Gastroesophageal sphincter (tissue), 4 donors: ENCODE results near the gene MUC6. TPM values are rescaled to one million over a fixed set of nuclear protein-coding genes. Genes with fewer than 3 reads are reported as not detected.

Experiments used
- ATAC-seq: fragments of 150-250 bp; one replicate; pipeline ENCODE4 v1.9.1; 2016; ENCODE audit warnings: mild to moderate bottlenecking, moderate library complexity
- H3K27ac ChIP-seq, 4 donors: fragments of 200-600 bp; sonication (generic) in 3 of 4; 1 replicate in 3 of 4; 2 replicates in 1 of 4; pipeline ENCODE4 v1.5.1; 2016 to 2019
- H3K27me3 ChIP-seq: fragments of 200-600 bp; sonication (generic); one replicate; pipeline ENCODE4 v1.5.1; 2019
- H3K36me3 ChIP-seq, 2 donors: fragments of 200-600 bp; sonication (generic); one replicate each; pipeline ENCODE4 v1.5.1; 2019; ENCODE audit warnings: control low read depth in 1 of 2
- H3K4me1 ChIP-seq, 3 donors: fragments of 200-600 bp; sonication (generic); 1 replicate in 2 of 3; 2 replicates in 1 of 3; pipeline ENCODE4 v1.5.1; 2016 to 2019; ENCODE audit warnings: control low read depth in 2 of 3
- H3K4me3 ChIP-seq, 2 donors: fragments of 200-600 bp; sonication (generic); one replicate each; pipeline ENCODE4 v1.5.1; 2019; ENCODE audit warnings: mild to moderate bottlenecking in 1 of 2, moderate library complexity in 1 of 2
- H3K9me3 ChIP-seq, 3 donors: fragments of 200-600 bp; sonication (generic); one replicate each; pipeline ENCODE4 v1.5.1; 2017 to 2019; ENCODE audit warnings: control low read depth in 2 of 3
- CTCF ChIP-seq, 4 experiments: fragments of 200-600 bp in 2 of 4; fragments of 450-650 bp in 2 of 4; sonication (generic) in 1 of 4; IDR thresholded peaks; one replicate each; pipeline ENCODE4 v1.5.1; 2017 to 2019; ENCODE audit warnings: antibody characterized with exemption in 4 of 4, mild to moderate bottlenecking in 2 of 4, moderate library complexity in 2 of 4
- EP300 ChIP-seq: sonication (generic); formaldehyde crosslinking; IDR thresholded peaks from one replicate; pipeline ENCODE4 v1.6.1; 2017; ENCODE audit warnings: antibody characterized with exemption, mild to moderate bottlenecking
- POLR2A ChIP-seq, 2 donors: fragments of 450-650 bp; IDR thresholded peaks; one replicate each; pipeline ENCODE4 v1.6.1; 2017; ENCODE audit warnings: antibody characterized with exemption in 2 of 2, mild to moderate bottlenecking in 2 of 2, moderate library complexity in 1 of 2
- POLR2AphosphoS5 ChIP-seq: sonication (generic); formaldehyde crosslinking; IDR thresholded peaks from one replicate; pipeline ENCODE4 v1.6.1; 2017; ENCODE audit warnings: antibody characterized with exemption
- WGBS, 2 donors: methylation state at CpG; one replicate each; pipeline ENCODE4 v1.1.5; 2018; ENCODE audit warnings: low coverage in 1 of 2; 5-methylcytosine and 5-hydroxymethylcytosine counted together
- total RNA-seq, 4 donors: library from RNA; depleted of rRNA; stranded (reverse); fragments of >200 nt; gene quantifications; one replicate each; pipeline ENCODE4 v1.1.0, GENCODE V29; 2016

Gene MUC6
- total RNA-seq, 4 donors from 2014 or later: 0.77 TPM; not detected in 3

DNA sequence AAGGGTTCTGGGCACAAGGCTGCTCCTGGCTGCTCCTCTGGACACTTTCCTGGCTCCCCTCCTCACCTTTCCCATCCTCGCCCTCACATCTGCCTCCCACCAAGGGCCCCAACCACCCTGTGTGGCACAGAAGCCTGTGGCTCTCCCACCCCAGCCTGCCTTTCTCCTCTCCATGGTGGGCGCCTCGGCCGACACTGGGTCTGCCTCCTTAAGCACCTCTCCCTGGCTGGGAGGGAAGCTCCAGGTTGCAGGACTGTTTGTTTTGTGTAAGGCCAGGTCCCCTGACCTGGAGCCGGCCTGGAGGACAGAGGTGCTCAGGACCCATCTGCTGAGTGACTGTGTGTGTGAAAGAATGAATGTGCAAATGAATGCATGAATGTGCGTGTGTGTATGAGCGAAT lies 14.1 kb downstream of the MUC6 start:
- Histone ChIP-seq H3K27me3 (no peaks in the 10 kb centered on the region), H3K9me3 (no peaks in the 10 kb centered on the region), H3K36me3 (peaks cover 0 to 8% of the 10 kb centered on the region in 2 donors), H3K4me3 (no peak overlapping the region), H3K4me1 (no peaks in the 10 kb centered on the region), H3K27ac (no peak overlapping the region)
- TF ChIP-seq EP300 (no peak), POLR2A (IDR thresholded peaks at IDR 0.05) (no peak), CTCF (IDR thresholded peaks at IDR 0.05) (no peak), POLR2AphosphoS5 (no peak)
- 83% methylated on average over 4 of the region's 7 CpGs; no CpG with 5 or more reads in 1 of the 2 donors for WGBS, 2 donors
- ATAC-seq: no peak

- H3K4me1 ChIP-seq: no peaks in the 10 kb centered on the region
- TF ChIP-seq POLR2AphosphoS5 (no peak), CTCF (IDR thresholded peaks at IDR 0.05) (no peak), EP300 (no peak), POLR2A (IDR thresholded peaks at IDR 0.05) (no peak)
- WGBS, 2 donors: 100% methylated on average over 2 of the region's 19 CpGs; no CpG with 5 or more reads in 1 of the 2 donors
- no peak overlapping the region for H3K4me3 ChIP-seq
- H3K27me3 ChIP-seq: no peaks in the 10 kb centered on the region
- H3K9me3 ChIP-seq: no peaks in the 10 kb centered on the region
- peaks cover 0 to 8% of the 10 kb centered on the region in 2 donors for H3K36me3 ChIP-seq
- no peak overlapping the region for H3K27ac ChIP-seq
- no peak for ATAC-seq
Measured at GRCh38 chr11:1020211-1020905, 16.2 kb downstream of the MUC6 start.

DNA sequence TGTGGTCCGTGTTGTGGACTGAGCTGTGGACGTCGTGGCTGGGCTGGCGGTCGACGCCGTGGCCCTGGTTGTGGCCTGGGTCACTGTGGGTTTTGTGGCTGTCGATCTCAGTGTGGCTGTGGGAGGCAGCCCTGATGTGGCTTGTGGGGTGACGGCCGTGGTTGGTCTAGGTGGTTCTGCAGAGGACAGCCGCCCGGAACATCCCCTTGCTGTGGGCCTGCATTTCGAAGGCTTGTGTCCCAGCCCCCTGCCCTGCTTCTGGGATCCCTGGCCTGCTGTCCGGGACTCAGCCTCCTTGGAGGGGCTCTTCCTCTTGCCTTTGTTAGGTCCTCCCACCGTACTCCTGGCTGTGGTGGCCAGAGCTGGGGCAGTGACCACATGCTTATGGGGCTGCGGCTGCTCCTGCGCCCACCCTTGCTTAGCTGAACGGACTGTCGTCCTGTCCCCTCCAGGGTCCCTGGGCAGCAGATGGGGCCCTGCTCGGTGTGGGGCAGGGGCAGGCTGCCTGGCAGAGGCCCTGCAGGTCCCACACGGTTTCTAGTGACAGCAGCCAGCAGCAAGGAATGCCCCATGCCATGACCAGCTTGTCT lies 17.1 kb downstream of the MUC6 start:
- whole genome bisulfite sequencing, 2 donors: 80% methylated on average over 1 of the region's 21 CpGs; no CpG with 5 or more reads in 1 of the 2 donors
- no peak overlapping the region for H3K27ac ChIP-seq
- peaks cover 0 to 5% of the 10 kb centered on the region in 2 donors for H3K36me3 ChIP-seq
- no peak for ATAC-seq
- no peak overlapping the region for H3K4me3 ChIP-seq
- no peaks in the 10 kb centered on the region for H3K4me1 ChIP-seq
- no peak for TF ChIP-seq POLR2AphosphoS5
- no peak for TF ChIP-seq CTCF (IDR thresholded peaks at IDR 0.05)
- TF ChIP-seq EP300: no peak
- TF ChIP-seq POLR2A (IDR thresholded peaks at IDR 0.05): no peak
- no peaks in the 10 kb centered on the region for H3K27me3 ChIP-seq
- H3K9me3 ChIP-seq: no peaks in the 10 kb centered on the region

GRCh38 chr11:1018091-1018490 lies 18.4 kb downstream of the MUC6 start:
- Histone ChIP-seq H3K36me3 (peaks cover 0 to 13% of the 10 kb centered on the region in 2 donors), H3K27me3 (no peaks in the 10 kb centered on the region), H3K9me3 (no peaks in the 10 kb centered on the region), H3K4me1 (no peaks in the 10 kb centered on the region), H3K4me3 (no peak overlapping the region), H3K27ac (no peak overlapping the region)
- TF ChIP-seq EP300 (no peak), POLR2A (IDR thresholded peaks at IDR 0.05) (no peak), POLR2AphosphoS5 (no peak), CTCF (IDR thresholded peaks at IDR 0.05) (no peak)
- WGBS, 2 donors: 80 to 86% methylated on average over 7 to 9 of the region's 9 CpGs
- ATAC-seq: no peak
